ENCODE data around the gene TMEM223. TPM values are rescaled to one million over a fixed set of nuclear protein-coding genes. Genes with fewer than 3 reads are reported as not detected.
A peak's percentile ranks its signal among the peaks of the same experiment; 100 is the strongest.

Gene TMEM223
- polyA plus RNA-seq, 3 donors: 5.7 to 20.4 (median 19.6) TPM

GRCh38 chr11:62805961-62806441 is 14.2 kb upstream of the TMEM223 start:
- no peak for TF ChIP-seq CTCF (IDR thresholded peaks at IDR 0.05)
- peak overlapping the region; percentile 89 for H3K9ac ChIP-seq (ENCODE audit: insufficient read depth, low read length, poor library complexity, severe bottlenecking)
- peak in 2 of 3 donors; percentile 25 to 79 for DNase-seq
- Mint-ChIP-seq H3K4me1 (peaks cover 38% of the 10 kb centered on the region), H3K9me3 (no peaks in the 10 kb centered on the region), H3K27me3 (ENCODE audit: low read depth in 3 of 3) (peaks cover 0 to 3% (median 2%) of the 10 kb centered on the region in 3 donors), H3K27ac (peak overlapping the region; percentile 91 to 99 (median 98)), H3K4me3 (peak overlapping the region; percentile 90 to 98), H3K36me3 (peaks cover 32 to 37% of the 10 kb centered on the region in 2 donors)
- peaks cover 48% of the 10 kb centered on the region for H3K79me2 ChIP-seq (ENCODE audit: insufficient read depth, low read length)
- peak overlapping the region; percentile 82 for H3K4me2 ChIP-seq (replicated peaks; ENCODE audit: extremely low read depth, low read length, poor library complexity, severe bottlenecking)
- no peaks in the 10 kb centered on the region for H3K27me3 ChIP-seq (ENCODE audit: control insufficient read depth in 2 of 2, insufficient read depth in 2 of 2, low read length in 2 of 2)
- WGBS (ENCODE audit: insufficient coverage): 56% methylated on average over 5 of the region's 12 CpGs
- H2AFZ ChIP-seq (ENCODE audit: insufficient read depth, low read depth, low read length, poor library complexity, severe bottlenecking): peak overlapping the region; percentile 57
- peaks cover 25 to 28% of the 10 kb centered on the region in 2 donors for H3K36me3 ChIP-seq (replicated peaks in 1 of 2; ENCODE audit: control insufficient read depth in 1 of 2, insufficient read depth in 2 of 2, low read length in 2 of 2)
- H3K4me3 ChIP-seq (replicated peaks in 1 of 3; ENCODE audit: low read depth in 2 of 3, low read length in 3 of 3): peak overlapping the region; percentile 75 to 97 (median 91)
- H4K20me1 ChIP-seq (ENCODE audit: insufficient read depth, low read length): peaks cover 39% of the 10 kb centered on the region
- H3K9me3 ChIP-seq (replicated peaks in 1 of 2; ENCODE audit: control insufficient read depth in 1 of 2, insufficient read depth in 1 of 2, low read length in 2 of 2): no peaks in the 10 kb centered on the region
- H3K4me1 ChIP-seq (ENCODE audit: control insufficient read depth in 1 of 2, insufficient read depth in 2 of 2, low read length in 2 of 2): peaks cover 44 to 48% of the 10 kb centered on the region in 2 donors
- peak overlapping the region; percentile 98 for H3K27ac ChIP-seq (ENCODE audit: low read depth in 1 of 2, low read length in 2 of 2)
- intact Hi-C loops (cut with micrococcal nuclease): loop anchor here in 1 of 2 donors (2.0 kb wide), 1 partner anchor 27 kb away; the partner anchor contains the start of genes STX5 and TEX54

- peaks cover 32 to 35% of the 10 kb centered on the region in 2 donors for H3K36me3 ChIP-seq (replicated peaks in 1 of 2; ENCODE audit: control insufficient read depth in 1 of 2, insufficient read depth in 2 of 2, low read length in 2 of 2)
- no peaks in the 10 kb centered on the region for H3K27me3 ChIP-seq (ENCODE audit: control insufficient read depth in 2 of 2, insufficient read depth in 2 of 2, low read length in 2 of 2)
- TF ChIP-seq CTCF (IDR thresholded peaks at IDR 0.05): no peak
- peaks cover 47% of the 10 kb centered on the region for H4K20me1 ChIP-seq (ENCODE audit: insufficient read depth, low read length)
- intact Hi-C loops (cut with micrococcal nuclease): loop anchor here in 1 of 2 donors (2.0 kb wide), 1 partner anchor 28 kb away; the partner anchor contains the start of genes STX5 and TEX54
- H2AFZ ChIP-seq (ENCODE audit: insufficient read depth, low read depth, low read length, poor library complexity, severe bottlenecking): peak within 1 kb of the TSS; percentile 57
- WGBS (ENCODE audit: insufficient coverage): 0% methylated on average over 76 of the region's 77 CpGs
- peak within 1 kb of the TSS; percentile 89 for H3K9ac ChIP-seq (ENCODE audit: insufficient read depth, low read length, poor library complexity, severe bottlenecking)
- H3K79me2 ChIP-seq (ENCODE audit: insufficient read depth, low read length): peaks cover 55% of the 10 kb centered on the region
- H3K4me3 ChIP-seq (replicated peaks in 1 of 3; ENCODE audit: low read depth in 2 of 3, low read length in 3 of 3): peak within 1 kb of the TSS; percentile 75 to 97 (median 91)
- H3K4me1 Mint-ChIP-seq: peaks cover 35% of the 10 kb centered on the region
- peak within 1 kb of the TSS; percentile 98 for H3K27ac ChIP-seq (ENCODE audit: low read depth in 1 of 2, low read length in 2 of 2)
- peaks cover 37 to 45% of the 10 kb centered on the region in 2 donors for H3K36me3 Mint-ChIP-seq
- H3K4me3 Mint-ChIP-seq: peak within 1 kb of the TSS; percentile 97 to 98
- H3K4me2 ChIP-seq (replicated peaks; ENCODE audit: extremely low read depth, low read length, poor library complexity, severe bottlenecking): peak within 1 kb of the TSS; percentile 82
- H3K27ac Mint-ChIP-seq: peak within 1 kb of the TSS; percentile 95 to 99 (median 98)
- H3K4me1 ChIP-seq (ENCODE audit: control insufficient read depth in 1 of 2, insufficient read depth in 2 of 2, low read length in 2 of 2): peaks cover 44 to 48% of the 10 kb centered on the region in 2 donors
- no peaks in the 10 kb centered on the region for H3K9me3 Mint-ChIP-seq
- H3K9me3 ChIP-seq (replicated peaks in 1 of 2; ENCODE audit: control insufficient read depth in 1 of 2, insufficient read depth in 1 of 2, low read length in 2 of 2): no peaks in the 10 kb centered on the region
- DNase-seq: peak; percentile 96 to 97 (median 96)
- peaks cover 0 to 3% (median 2%) of the 10 kb centered on the region in 3 donors for H3K27me3 Mint-ChIP-seq (ENCODE audit: low read depth in 3 of 3)
These were observed 13.5 kb upstream of the TMEM223 start, which contains the start of gene NXF1 for GRCh38 chr11:62805076-62805892. Gene NXF1 (minus strand): TSS chr11:62805440. CDS start chr11:62805356, 84 bp downstream.

All from CD14-positive monocyte (primary cell).